ENCODE data around the gene ZNF536.
"Not testable (repeated sequence)": the region's sequence is repeated elsewhere in the genome, so short reads cannot be mapped to it uniquely, and the experiment has no call there.

ZNF536 gene

DNA sequence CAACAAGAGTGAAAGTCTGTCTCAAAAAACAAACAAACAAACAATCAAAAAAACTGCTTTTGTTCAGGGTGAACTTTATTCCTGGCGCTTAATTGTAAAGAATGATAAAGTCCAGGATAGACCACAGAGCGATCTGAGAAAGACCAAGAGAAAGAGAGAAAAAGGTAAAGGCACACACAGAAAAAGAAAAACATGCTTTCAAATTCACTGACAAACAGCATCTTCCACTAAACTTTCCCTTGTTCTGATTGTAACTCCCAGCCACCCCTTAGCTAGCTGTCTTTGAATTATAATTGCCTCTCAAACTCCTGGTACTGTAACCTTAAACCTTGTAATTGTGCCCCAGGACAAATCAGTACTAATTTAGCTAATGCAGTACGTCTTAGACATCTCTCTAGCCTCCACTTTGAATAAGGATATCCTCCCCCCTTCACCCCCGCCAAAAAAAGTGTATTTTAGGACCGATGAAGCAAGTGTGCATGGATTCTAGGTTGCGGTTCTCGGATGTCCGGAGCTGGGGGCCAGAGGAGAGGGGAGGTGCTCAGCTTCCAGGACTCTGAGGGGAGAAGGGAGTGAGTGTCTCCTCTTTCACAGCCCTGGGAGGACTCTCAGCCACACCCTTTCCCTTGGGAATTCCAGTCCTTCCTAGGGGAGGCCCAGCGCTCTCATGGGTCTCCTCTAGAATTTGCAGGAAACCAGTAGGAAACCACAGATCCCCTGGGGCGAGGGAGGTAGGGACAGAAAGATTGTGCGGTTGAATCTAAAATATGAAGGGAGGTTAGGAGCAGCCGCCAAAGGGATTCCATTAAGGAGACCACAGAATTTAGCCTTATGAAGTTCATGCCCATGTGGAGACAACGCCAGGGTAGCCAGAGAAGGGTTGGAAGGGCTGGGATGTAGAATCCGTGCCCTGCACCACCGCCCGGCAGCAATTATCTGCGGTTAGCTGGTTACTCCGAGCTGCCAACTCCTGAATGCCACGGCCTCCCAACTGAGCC is 19.7 kb downstream of the ZNF536 start:
- no peak for DNase-seq

DNA sequence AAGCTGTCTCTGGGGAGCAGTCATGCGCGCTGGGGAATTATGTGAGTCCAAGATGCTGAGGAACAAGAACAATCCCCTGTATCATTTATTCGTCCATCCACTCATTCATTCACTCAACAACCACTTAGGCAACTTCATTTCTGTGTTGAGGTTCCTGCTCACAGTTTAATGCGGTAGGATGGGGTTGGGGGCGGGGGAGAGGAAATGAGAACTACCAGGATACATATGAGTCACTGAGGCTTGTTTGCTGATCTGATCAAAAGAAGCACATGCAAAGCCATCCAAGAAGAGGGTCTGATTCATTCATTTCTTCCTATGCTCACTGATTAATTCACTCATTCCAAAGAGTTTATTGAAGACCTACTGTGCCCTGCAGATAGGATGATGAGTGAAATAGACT is 20.9 kb downstream of the ZNF536 start:
- DNase-seq: no peak

DNA sequence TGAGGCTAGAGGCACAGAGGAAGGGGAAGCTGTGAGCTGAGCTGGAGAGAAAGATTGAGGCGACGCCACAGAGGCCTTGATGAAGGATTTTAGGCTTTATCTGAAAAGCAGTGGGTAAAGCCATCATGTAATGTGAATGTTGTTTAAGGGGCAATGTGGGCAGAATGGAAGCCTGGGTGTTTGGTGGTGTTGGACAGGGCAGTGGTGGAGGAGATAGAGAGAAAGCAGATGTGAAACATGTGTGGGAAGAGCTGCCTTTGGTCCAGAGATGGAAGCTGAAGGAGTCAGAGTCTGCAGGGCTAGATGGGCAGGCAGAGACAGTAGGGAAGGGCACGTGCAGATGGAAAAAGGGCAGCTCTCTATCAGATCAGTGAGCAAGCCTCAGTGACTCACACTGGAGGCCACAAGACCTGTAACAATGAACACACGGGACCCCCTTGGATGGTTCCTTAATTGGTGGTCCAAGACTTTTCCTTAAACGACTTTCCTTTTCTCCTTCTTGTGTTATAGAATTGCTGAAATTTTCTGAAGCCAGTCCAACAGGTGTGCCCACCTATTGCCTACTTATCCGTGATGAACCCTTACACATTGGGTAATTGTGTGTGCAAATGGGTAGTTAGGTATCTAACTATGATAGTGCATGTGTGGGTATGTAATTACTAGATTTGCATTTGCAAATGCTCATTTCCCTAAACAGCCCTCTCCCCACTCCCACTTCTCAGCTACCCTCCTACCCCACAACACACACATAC is 21.7 kb downstream of the ZNF536 start:
- DNase-seq: no peak

DNA sequence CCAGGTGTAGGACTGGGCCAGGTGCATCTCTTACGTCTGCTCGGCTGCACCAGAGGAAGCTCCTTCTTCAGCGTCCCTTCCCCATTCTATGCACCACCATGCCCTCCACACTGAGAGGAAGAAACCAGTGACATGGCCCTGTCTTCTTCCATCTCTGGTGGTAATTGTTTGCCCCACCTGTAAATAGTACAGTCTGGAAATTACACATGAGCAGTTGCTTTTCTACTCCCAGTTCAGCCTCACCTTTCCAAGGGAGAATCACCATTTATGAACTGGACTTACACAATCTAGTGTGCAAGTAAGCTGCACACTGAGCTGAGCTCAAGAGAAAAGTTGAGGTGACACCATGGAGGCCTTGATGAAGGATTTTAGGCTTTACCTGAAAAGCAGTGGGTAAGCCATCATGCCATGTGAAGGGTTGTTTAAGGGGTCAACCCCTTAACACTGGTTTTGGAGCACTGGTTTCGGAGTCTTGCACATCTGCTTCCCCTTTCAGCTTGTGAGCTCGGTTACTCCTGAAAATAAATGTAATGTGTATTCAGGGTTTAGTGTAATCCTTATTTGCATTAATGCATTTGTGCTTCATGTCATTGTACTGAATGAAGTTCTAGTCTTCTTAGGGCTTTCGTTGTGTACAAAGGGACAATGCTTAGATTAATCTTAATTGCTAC is 22.4 kb downstream of the ZNF536 start:
- DNase-seq: no peak

DNA sequence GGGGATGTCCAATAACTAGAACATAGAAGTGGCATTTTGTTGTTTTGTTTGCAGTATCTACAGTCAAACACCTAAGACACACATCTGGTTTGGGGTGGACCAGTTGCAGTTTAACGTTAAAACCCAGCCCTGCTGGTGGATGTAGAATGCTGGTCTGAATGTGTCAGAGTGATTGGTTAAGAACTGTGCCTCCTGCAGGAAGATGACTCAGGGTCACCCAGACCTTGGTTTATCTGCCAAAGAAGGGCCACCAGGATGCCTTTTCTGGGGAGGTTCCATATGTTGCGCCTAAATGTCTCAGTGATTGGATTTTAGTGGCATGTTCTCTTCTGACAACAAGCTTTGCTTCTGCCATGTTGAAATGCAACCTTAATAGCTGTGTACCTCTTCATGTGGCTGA is 23.1 kb downstream of the ZNF536 start:
- no peak for DNase-seq

DNA sequence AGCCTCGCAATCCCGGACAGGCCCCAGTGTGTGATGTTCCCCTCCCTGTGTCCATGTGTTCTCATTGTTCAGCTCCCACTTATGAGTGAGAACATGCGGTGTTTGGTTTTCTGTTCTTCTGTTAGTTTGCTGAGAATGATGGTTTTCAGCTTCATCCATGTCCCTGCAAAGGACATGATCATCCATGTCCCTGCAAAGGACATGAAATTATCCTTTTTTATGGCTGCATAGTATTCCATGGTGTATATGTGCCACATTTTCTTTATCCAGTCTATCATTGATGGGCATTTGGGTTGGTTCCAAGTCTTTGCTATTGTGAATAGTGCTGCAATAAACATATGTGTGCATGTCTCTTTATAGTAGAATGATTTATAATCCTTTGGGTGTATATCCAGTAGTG is 26.4 kb downstream of the ZNF536 start:
- DNase-seq: not testable (repeated sequence)

DNA sequence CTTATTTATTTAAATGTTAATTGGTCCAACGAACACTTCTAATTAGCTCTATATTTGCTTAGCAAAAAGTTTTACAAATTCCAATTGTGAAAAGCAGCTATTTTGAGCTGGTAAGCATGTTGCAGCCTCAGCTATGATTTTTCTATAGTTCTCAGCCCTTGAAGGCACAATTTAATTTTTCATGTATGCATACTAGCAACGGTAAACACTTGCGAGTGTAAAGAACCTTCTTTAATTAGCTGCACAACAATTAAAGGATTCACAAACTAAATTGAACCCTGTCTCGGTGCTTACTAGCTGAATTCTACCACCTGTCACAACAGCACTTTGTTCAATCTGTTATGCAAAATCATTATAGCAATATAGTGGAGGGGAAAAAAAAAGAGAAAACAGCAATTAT is 29.8 kb downstream of the ZNF536 start:
- DNase-seq: no peak

DNA sequence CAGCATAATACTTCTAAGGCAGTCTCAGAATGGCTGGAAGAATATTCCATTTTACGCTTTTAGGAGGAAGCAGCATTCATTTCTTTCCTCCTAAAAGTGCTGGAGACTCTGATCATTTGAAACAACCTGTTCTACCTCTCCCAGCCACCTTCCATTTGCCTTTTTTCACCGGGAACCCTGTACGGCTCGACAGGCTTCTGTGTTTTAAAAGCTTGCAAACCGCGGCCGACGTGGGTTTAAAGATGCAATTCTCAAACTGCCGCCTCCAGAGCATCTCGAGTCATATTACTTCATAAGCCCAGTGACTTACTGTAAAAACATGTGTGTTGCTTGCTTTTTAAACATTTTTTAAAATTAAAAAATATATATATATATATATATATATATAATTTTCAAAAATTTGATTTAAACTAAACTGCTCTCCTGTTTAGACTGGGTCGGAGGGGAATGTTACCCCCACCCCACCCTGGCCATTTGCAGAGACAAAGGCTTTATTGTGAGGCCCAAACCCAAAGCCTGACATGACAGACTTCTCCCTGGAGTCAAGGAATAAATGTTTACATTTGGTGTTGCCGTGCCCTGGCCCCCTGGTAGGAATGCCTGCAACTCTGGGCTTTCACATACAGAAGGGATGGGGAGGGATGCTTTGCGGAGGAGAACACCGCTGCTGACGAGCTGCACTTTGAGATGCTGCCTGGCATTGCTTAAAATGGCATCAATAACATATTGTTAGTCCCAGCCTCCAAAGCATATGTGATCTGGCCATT is 30.4 kb downstream of the ZNF536 start:
- DNase-seq: no peak

DNA sequence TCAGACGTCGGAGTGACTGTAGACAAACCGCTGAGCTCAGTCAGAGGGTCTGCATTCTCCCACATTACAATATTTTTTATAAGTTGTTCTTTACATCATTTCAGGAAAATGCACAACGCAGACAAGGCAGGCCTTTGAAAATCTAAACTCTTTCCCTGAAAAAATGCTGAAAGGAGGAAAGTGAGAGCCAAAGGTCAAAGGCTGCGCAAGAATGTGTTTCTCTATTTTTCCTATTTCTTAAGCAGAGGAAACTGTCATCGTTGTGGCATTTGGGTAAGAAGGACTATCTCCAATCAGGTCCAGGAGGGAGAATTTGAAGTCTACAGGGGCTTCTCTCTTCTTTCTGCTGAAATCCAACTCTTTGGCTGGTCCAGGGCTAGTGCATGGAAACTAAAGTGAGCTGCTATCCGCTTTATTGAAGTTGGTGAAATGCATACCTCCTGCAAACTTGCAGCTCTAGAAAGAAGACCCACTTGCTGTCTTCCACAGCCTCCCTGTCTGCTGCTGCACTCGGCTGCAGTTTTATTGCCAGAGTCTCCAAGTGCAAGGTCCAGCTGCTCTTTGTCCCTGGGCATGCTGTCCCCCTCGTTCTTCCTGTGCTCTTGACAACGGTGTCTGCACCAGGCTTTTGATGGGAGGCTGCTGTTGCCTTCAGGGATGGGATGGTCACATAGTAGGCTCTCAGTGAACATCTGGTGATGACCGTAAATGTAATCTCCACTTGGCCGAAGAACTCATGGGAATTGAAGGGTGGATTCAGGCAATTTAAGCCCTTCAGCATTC is 31.2 kb downstream of the ZNF536 start:
- no peak for DNase-seq

DNA sequence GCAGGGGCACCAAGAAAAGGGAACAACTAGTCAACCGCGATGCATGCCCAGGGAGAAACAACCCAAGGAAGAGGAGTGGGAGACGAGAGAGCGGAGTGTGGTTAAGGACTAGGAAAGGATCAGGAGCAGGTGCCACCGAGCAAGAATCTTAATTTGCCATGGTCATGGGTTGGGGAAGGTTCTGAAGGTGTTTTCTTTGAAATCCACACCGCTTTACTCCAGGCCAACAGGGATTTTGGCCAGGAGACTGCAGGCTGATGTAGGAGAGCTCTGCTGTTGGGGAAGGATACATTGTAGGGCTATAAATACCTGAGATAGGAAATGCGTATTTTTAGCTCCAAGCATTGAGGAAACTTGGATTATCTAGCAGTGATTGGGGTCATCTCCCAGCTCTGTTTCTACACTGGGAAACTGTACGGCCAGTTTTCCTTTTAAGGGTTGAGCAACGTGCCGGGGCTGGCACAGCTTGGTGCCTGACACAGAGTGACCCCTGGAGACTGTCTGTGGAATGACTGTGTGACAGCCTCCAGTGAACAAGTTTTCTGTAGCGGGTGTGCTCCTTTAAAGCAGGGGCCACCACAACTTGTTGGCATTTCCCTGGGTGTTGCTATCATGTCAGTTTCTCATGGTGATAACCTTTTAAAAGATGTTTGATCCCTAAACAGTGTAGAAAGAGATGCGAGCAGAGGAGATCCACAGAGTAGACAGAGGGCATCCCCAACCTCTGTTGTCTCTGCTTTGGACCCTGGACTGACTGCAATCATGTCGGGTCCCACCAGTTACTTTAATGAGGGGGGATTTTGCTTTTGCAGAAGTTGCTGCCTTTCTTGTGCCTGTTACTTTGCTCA is 34.3 kb downstream of the ZNF536 start:
- DNase-seq: no peak

DNA sequence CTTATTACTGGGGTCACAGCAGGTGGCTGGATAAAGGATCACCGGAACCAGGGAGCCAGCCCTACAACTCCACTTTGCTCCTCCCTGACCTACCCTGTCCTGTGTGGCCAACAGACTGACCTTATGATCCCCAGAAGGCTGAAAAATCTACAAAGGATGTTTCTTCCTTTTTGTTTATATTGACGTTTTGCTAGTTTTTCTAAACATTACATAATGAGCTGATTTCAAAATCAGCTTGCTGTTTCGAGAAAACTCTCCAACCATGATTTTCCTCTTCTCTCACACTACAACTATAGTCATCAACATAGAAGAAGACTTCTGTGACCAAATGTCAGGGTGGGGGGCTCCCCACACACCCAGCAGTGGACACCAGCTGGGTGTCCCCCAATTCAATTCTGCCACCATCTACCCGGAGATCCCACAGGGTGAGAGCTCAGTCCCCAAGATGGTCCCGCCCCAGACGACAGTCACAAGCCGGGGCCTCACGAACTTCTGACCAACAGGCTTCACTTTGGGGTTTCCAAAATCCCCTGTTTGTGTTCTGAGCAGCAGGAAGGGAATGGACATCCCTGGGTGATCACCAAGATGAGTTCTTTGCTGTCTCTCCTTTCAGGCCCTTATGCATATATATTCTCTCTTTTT is 35.0 kb downstream of the ZNF536 start:
- DNase-seq: no peak

DNA sequence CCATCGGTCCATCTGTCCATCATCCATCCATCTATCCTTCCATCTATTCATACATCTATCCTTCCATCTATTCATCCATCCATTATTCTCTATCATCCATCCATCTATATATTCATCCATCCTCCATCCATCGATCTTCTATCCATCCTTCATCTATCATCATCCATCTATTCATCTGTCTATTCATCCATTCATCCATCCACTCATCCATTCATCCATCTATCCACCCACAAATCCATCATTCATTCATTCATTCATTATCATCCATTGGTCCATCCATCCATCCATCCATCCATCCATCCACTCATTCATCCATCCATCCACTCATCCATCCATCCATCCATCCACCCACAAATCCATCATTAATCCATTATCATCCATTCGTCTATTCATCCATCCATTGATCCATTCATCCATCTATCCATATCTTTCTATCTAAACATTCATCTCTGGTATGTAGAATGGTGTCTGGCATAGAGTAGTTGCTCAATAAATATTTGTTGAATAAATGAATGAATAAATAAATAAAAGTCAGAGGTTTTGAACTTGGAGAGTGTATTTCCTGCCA is 36.6 kb downstream of the ZNF536 start:
- no peak for DNase-seq

DNA sequence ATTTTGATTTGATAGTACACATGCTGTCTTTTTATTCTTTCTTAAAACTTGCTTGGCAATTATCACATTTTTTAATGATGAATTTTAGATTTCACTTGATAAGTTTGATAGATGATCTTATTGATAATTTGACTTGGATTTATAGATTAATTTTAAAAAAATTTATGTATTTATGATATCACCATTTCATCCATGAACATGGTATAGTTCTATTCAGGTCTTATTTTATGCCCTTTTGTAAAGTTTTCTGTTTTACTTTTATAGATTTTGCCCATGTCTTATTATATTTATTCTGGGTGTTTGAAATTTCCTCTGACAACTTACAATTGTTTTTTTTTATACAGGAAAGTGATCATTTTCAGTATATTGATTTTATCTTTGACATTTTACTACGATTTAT is 39.5 kb downstream of the ZNF536 start:
- no peak for DNase-seq

DNA sequence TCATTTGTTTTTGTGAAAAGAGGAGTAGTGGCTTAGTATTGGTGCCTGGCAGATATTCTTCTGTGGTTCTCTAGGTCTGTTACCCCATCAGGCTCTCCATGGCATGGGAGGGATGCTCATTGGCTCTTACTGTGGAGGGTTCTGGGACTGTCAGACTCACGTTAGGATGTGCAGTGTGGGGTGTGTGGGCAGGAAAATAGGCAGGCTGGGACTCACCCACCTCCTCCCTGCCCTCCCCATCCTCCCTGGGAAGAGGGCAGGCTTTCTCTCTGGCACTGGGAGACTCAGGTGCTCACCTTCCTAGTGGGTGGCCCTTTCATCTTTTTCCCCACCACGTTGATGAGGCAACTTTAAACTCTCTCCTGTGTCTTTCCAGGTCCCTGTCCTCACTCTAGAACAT is 44.2 kb downstream of the ZNF536 start:
- DNase-seq: no peak

DNA sequence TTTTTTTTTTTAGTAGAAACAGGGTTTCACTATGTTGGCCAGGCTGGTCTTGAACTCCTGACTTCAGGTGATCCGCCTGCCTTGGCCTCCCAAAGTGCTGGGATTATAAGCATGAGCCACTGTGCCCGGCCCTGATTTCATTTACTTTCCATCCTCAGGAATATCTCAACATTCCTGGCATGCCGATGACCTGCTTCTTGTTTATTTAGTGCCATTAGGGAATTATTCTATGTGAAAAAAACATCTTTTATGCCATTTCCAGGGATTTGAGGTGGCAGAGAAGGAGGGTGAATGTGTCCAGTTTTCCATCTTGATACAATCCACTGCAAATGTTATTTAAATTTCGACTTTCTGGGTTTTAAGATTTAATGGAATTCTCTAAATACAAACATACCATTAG is 45.0 kb downstream of the ZNF536 start:
- DNase-seq: not testable (repeated sequence)

DNA sequence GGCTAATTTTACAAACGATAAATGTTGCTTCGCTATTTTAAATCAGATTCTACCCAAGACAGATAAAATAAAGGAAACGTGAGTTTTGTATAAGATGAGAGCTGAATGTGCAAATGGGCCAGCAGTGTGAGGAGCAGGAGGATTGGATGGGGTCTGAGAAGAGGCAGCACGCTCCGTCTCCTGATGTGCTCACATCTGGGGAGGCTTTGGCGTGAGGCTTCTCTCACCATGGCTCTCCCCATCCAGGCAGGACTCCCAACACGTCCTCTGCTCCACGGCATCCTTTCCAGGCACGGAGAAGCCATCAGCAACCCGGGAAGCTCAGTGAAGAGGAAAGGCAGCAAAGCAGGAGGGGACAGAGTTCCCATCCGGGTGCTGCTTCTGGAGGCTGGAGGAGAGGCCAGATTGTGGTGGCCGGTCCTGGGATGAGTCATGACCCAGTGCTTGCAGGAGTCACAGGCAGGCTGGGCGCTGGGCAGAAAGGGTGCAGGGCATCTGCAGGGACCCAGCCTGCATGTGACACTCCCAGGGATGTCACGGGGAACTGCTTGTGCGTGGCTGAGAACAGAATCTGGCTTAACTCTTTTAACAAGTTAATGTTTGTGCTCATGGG is 47.5 kb downstream of the ZNF536 start:
- no peak for DNase-seq

DNA sequence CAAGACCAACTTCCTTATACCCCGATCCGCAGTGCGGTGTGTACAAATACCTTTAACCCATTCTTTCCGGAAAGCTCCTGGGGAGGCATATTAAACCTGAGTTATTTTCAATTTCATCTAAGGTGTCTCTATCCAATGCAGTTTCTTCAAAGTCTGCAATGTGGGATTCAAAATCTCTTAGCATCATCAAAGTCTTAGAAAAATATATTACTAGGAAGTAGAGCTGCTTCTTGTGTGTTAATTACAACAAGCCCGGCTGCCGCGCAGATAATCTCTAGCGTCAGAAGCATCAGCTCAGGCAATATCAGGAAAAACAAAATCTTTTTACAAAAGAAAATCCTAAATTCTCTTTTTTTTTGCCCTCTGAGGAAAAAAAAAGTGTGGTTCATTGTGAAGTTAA is 48.1 kb downstream of the ZNF536 start:
- DNase-seq: no peak

DNA sequence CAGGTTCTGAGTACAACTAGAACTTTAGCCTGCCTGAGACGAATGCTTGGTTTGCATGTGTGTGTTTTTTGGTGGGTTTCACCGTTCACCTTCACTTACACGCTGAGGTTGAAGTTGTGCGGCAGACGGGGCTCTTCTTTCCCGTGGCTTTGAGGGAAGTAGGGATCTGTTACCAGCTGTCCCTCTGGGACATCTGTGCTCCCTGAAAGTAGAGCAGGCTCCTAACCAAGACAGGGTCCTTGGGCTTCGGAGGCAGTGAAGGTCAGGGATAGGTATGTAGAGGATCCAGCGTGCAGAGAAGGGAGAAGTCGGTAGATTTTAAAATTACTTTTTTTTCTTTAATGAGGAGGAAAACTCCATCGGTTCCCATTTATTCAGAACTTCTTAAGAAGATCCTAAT is 48.7 kb downstream of the ZNF536 start:
- no peak for DNase-seq

DNA sequence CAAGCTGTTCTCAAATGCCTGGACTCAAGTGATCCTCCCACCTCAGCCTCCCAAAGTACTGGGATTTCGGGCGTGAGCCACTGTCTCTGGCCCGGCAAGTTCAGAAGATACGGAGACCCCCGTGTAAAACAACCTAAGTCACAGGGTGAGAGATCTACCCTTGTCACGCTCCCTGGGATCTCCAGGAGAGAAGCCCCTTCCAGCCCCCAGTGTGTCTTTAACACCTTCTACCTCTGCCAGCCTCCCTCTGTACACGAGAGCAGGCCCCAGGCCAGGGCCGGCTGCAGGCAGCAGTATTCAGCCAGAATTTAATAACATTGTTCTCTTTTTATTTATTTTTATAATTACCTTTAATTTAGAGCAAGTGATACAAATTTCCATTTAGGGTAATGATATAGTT is 49.4 kb downstream of the ZNF536 start:
- DNase-seq: no peak

DNA sequence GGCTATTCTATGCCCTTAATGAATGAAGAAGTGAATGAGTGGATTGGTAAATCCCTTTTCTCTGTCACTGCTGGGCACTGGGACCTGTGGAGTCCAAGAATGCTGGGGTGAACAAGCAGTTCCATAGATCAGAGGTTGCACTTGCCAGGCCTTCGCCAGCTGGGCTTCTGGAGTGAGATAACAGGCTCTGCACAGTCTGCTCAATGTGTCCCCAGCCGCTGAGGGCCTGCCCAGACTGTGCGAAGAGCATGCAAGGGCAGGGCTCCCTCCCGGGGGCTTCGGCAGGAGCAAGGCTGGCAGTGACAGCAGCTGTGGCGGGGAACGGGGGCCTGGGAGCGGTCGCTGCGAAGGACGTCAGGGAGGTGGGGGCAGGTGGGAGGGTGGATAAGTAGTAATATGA is 51.3 kb downstream of the ZNF536 start:
- DNase-seq: no peak

Data from CD4-positive, alpha-beta T cell treated with Interleukin-12 subunit alpha and Interleukin-12 subunit beta, for 1 hour (primary cell).